PFSK-1 (cell line): ENCODE results near the gene SMIM1.

Experiments
- FOXP2 ChIP-seq: optimal IDR thresholded peaks from 2 replicates; pipeline ENCODE3; 2011; ENCODE audit warnings: borderline replicate concordance, control low read depth, inconsistent platforms; ENCODE audit not compliant: insufficient read depth; ENCODE audit errors: extremely low read length, extremely low read depth
- POLR2AphosphoS5 ChIP-seq: IDR thresholded peaks from 2 replicates; pipeline ENCODE4 v1.6.1; 2012; ENCODE audit warnings: low read depth, mild to moderate bottlenecking, control low read depth, low read length, moderate library complexity
- REST ChIP-seq, 2 experiments: IDR thresholded peaks; 2 replicates each; pipeline versions ENCODE4 v1.6.1 to v1.8.0; 2011 to 2012; ENCODE audit warnings: low read depth in 2 of 2, low read length in 2 of 2, control low read depth in 1 of 2, inconsistent platforms in 1 of 2, mild to moderate bottlenecking in 1 of 2, moderate library complexity in 1 of 2; ENCODE audit not compliant: insufficient read depth in 1 of 2
- SIN3A ChIP-seq: IDR thresholded peaks from 2 replicates; pipeline ENCODE4 v1.6.1; 2012; ENCODE audit warnings: mild to moderate bottlenecking, low read length, moderate library complexity, borderline replicate concordance; ENCODE audit not compliant: insufficient read depth
- TAF1 ChIP-seq: IDR thresholded peaks from 2 replicates; pipeline ENCODE4 v1.6.1; 2012; ENCODE audit warnings: low read length, control low read depth, borderline replicate concordance; ENCODE audit not compliant: insufficient read depth

SMIM1 gene

DNA sequence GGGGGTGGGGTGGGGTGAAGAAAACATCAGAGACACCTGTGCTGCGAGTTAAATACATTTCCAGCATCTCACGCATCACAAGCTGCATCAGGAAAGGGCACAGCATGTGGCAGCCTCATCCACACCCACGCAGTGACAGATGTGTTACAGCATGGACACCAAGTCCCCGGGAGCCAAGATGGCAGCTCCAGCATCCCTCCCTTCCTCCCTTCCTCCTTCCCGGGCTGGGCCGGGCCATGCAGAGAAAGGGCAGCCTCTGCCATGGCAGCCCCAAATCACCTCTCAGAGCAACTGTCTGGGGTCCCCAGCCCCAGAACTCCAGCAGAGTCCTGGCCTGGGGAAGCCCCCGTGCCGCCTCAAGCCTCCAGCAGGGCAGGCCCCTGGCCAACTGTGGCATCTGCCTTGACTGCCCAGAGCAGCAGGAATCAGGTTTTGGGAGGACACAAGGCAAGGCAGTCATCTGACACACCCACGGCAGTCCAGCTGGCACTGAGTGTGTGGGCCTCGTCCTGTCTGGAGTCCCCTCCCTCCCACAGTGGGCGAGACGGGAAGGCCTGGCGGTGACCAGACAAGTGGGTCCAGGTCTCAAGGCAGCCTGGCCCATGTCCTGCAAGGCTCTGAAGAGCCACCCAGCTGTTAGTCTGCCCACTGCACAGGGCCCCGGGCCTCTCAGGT lies 6.2 kb downstream of the SMIM1 start:
- TF ChIP-seq POLR2AphosphoS5, result no peak
- no peak for TF ChIP-seq SIN3A
- no peak for TF ChIP-seq REST (IDR thresholded peaks at IDR 0.05; ENCODE audit: insufficient read depth in 1 of 2, low read depth in 2 of 2, low read length in 2 of 2)
- no peak for TF ChIP-seq TAF1
- TF ChIP-seq FOXP2, result no peak

- TF ChIP-seq FOXP2 (no peak), POLR2AphosphoS5 (no peak), SIN3A (no peak), TAF1 (no peak), REST (IDR thresholded peaks at IDR 0.05; ENCODE audit: insufficient read depth in 1 of 2, low read depth in 2 of 2, low read length in 2 of 2) (no peak)
These were observed 6.8 kb downstream of the SMIM1 start for GRCh38 chr1:3779265-3779911.

GRCh38 chr1:3779912-3780416 lies 7.4 kb downstream of the SMIM1 start:
- TF ChIP-seq SIN3A (no peak), POLR2AphosphoS5 (no peak), REST (IDR thresholded peaks at IDR 0.05; ENCODE audit: insufficient read depth in 1 of 2, low read depth in 2 of 2, low read length in 2 of 2) (no peak), TAF1 (no peak), FOXP2 (no peak)

- TF ChIP-seq TAF1 (no peak), FOXP2 (no peak)
These were observed 8.4 kb downstream of the SMIM1 start for GRCh38 chr1:3780901-3781300.

GRCh38 chr1:3783651-3784474 lies 11.3 kb downstream of the SMIM1 start:
- no peak for TF ChIP-seq SIN3A
- no peak for TF ChIP-seq POLR2AphosphoS5
- TF ChIP-seq TAF1, result no peak
- no peak for TF ChIP-seq REST (IDR thresholded peaks at IDR 0.05; ENCODE audit: insufficient read depth in 1 of 2, low read depth in 2 of 2, low read length in 2 of 2)
- no peak for TF ChIP-seq FOXP2
